Ureter (tissue), 1 donor: ENCODE results near the gene CETP. TPM values are rescaled to one million over a fixed set of nuclear protein-coding genes. Genes with fewer than 3 reads are reported as not detected.

Experiments used
- DNase-seq: peaks from one replicate; pipeline ENCODE4 v3.0.0-alpha.2; 2020; ENCODE audit warnings: low spot score
- total RNA-seq: library from RNA; stranded (reverse); gene quantifications from one replicate; pipeline ENCODE4 v1.2.4, GENCODE V29; 2023
- donor health status: DM: yes; HTN: yes; CAD: no.

Gene CETP
- total RNA-seq, 1 donor from 2014 or later, result 0.42 TPM

- no peak for DNase-seq
Measured at GRCh38 chr16:57022445-57022844, 60.7 kb downstream of the CETP start.

- DNase-seq, result no peak
Measured at GRCh38 chr16:57023541-57024249, 61.9 kb downstream of the CETP start.

GRCh38 chr16:57024894-57025680, 63.3 kb downstream of the CETP start:
- DNase-seq, result no peak

- DNase-seq, result no peak
Measured at GRCh38 chr16:57025941-57026777, 64.4 kb downstream of the CETP start.

- no peak for DNase-seq
Measured at GRCh38 chr16:57026778-57027062, 65.0 kb downstream of the CETP start.

- no peak for DNase-seq
Measured at GRCh38 chr16:57027067-57027466, 65.3 kb downstream of the CETP start.

GRCh38 chr16:57028086-57028485, 66.3 kb downstream of the CETP start:
- no peak for DNase-seq

- no peak for DNase-seq
Measured at GRCh38 chr16:57029161-57030160, 67.7 kb downstream of the CETP start.

GRCh38 chr16:57030346-57030902, 68.7 kb downstream of the CETP start:
- no peak for DNase-seq

- no peak for DNase-seq
Measured at GRCh38 chr16:57031156-57031555, 69.4 kb downstream of the CETP start.

- DNase-seq, result no peak
Measured at GRCh38 chr16:57032346-57032745, 70.6 kb downstream of the CETP start.

- DNase-seq, result no peak
Measured at GRCh38 chr16:57032931-57033330, 71.2 kb downstream of the CETP start.

Other genes with a start within 250 kb of the CETP start
- gene NUP93, start 231.8 kb upstream of the CETP start, total RNA-seq, result 69.1 TPM
- not detected for gene SLC12A3, start 96.7 kb upstream of the CETP start, total RNA-seq
- 171 TPM for gene HERPUD1, start 29.8 kb upstream of the CETP start, total RNA-seq
- gene NLRC5, start 27.6 kb downstream of the CETP start, total RNA-seq, result 50.1 TPM
- 19.8 TPM for gene CPNE2, start 130.6 kb downstream of the CETP start, total RNA-seq
- gene PSME3IP1, start 224.1 kb downstream of the CETP start, total RNA-seq, result 122 TPM
- 44.7 TPM for gene RSPRY1, start 224.4 kb downstream of the CETP start, total RNA-seq